HEK293 (cell line): Measurements from ENCODE around the gene PLCD1.

Experiments
- CTCF ChIA-PET: fragments of 350-600 bp; formaldehyde crosslinking; extraction: SDS; loops from one replicate; lab custom pipeline; 2021; ENCODE audit warnings: antibody characterized with exemption; lab: Yijun Ruan, JAX
- POLR2A ChIA-PET: fragments of 300-600 bp; formaldehyde crosslinking; extraction: SDS; loops from one replicate; lab custom pipeline; 2020; ENCODE audit warnings: antibody characterized with exemption, inconsistent platforms; lab: Yijun Ruan, JAX
- H3K27ac ChIP-seq: fragments of 200-500 bp; sonication (Bioruptor generic); 2 replicates; pipeline ENCODE4 v1.5.1; 2014; ENCODE audit warnings: low read depth, low read length, control low read depth, inconsistent platforms; ENCODE audit errors: extremely low read depth
- H3K36me3 ChIP-seq, 2 experiments: fragments of 200-500 bp in 1 of 2; sonication (Bioruptor generic) in 1 of 2; 1 replicate in 1 of 2; 2 replicates in 1 of 2; pipeline ENCODE4 v1.5.1; 2014 to 2017; ENCODE audit warnings: inconsistent platforms in 2 of 2, low read length in 2 of 2; ENCODE audit not compliant: control insufficient read depth in 2 of 2, insufficient read depth in 1 of 2
- H3K4me1 ChIP-seq: fragments of 200-500 bp; sonication (Bioruptor generic); 2 replicates; pipeline ENCODE4 v1.5.1; 2014; ENCODE audit warnings: mild to moderate bottlenecking, low read length, inconsistent platforms; ENCODE audit not compliant: control insufficient read depth, insufficient read depth
- H3K4me3 ChIP-seq: 2 replicates; pipeline ENCODE4 v1.5.1; 2011; ENCODE audit warnings: low read depth, mild to moderate bottlenecking, control low read depth, low read length, moderate library complexity
- H3K9me3 ChIP-seq: fragments of 200-500 bp; sonication (Bioruptor generic); 2 replicates; pipeline ENCODE4 v1.5.1; 2014; ENCODE audit warnings: low read depth, low read length, inconsistent platforms; ENCODE audit not compliant: control insufficient read depth, insufficient read depth
- KLF1 ChIP-seq: fragments of 450-650 bp; formaldehyde crosslinking; IDR thresholded peaks from 2 replicates; pipeline ENCODE4 v1.5.1; 2016; ENCODE audit warnings: missing biosample characterization, missing genetic modification characterization
- KLF10 ChIP-seq: fragments of 450-650 bp; IDR thresholded peaks from 2 replicates; pipeline ENCODE4 v1.5.1; 2018; ENCODE audit warnings: missing biosample characterization, mild to moderate bottlenecking, missing genetic modification characterization
- MEIS1 ChIP-seq: sonication (generic); formaldehyde crosslinking; IDR thresholded peaks from 2 replicates; pipeline ENCODE4 v1.8.1; 2022; ENCODE audit warnings: missing genetic modification reagents, mild to moderate bottlenecking, borderline replicate concordance
- RBAK ChIP-seq: fragments of 450-650 bp; formaldehyde crosslinking; IDR thresholded peaks from 2 replicates; pipeline ENCODE4 v1.5.1; 2016; ENCODE audit warnings: missing biosample characterization, missing genetic modification characterization
- SP3 ChIP-seq: fragments of 450-650 bp; formaldehyde crosslinking; IDR thresholded peaks from 2 replicates; pipeline ENCODE4 v1.5.1; 2016; ENCODE audit warnings: missing biosample characterization, missing genetic modification characterization
- SP7 ChIP-seq: fragments of 450-650 bp; formaldehyde crosslinking; IDR thresholded peaks from 2 replicates; pipeline ENCODE4 v1.5.1; 2016; ENCODE audit warnings: missing biosample characterization, missing genetic modification characterization
- ZFHX2 ChIP-seq: fragments of 450-650 bp; formaldehyde crosslinking; conservative IDR thresholded peaks from 2 replicates; pipeline ENCODE4 v1.5.1; 2016; ENCODE audit warnings: missing biosample characterization, missing genetic modification characterization
- ZFP3 ChIP-seq: fragments of 450-650 bp; formaldehyde crosslinking; IDR thresholded peaks from 2 replicates; pipeline ENCODE4 v1.5.1; 2016; ENCODE audit warnings: low read depth, missing biosample characterization, missing genetic modification characterization
- ZFP41 ChIP-seq: fragments of 450-650 bp; formaldehyde crosslinking; IDR thresholded peaks from 2 replicates; pipeline ENCODE4 v1.5.1; 2016; ENCODE audit warnings: missing biosample characterization, missing genetic modification characterization, borderline replicate concordance
- ZNF157 ChIP-seq: fragments of 450-650 bp; formaldehyde crosslinking; IDR thresholded peaks from 2 replicates; pipeline ENCODE4 v1.5.1; 2016; ENCODE audit warnings: missing biosample characterization, missing genetic modification characterization
- ZNF16 ChIP-seq: fragments of 450-650 bp; formaldehyde crosslinking; IDR thresholded peaks from 2 replicates; pipeline ENCODE4 v1.5.1; 2016; ENCODE audit warnings: low read depth, missing biosample characterization, missing genetic modification characterization
- ZNF18 ChIP-seq: fragments of 450-650 bp; formaldehyde crosslinking; IDR thresholded peaks from 2 replicates; pipeline ENCODE4 v1.5.1; 2016; ENCODE audit warnings: missing biosample characterization, missing genetic modification characterization
- ZNF19 ChIP-seq: fragments of 450-650 bp; formaldehyde crosslinking; IDR thresholded peaks from 2 replicates; pipeline ENCODE4; 2016; ENCODE audit warnings: missing biosample characterization, missing genetic modification characterization, low read depth
- ZNF302 ChIP-seq: fragments of 450-650 bp; formaldehyde crosslinking; IDR thresholded peaks from 2 replicates; pipeline ENCODE4 v1.5.1; 2016; ENCODE audit warnings: missing biosample characterization, missing genetic modification characterization, low read depth
- ZNF311 ChIP-seq: fragments of 450-650 bp; formaldehyde crosslinking; IDR thresholded peaks from 2 replicates; pipeline ENCODE4 v1.5.1; 2017; ENCODE audit warnings: missing biosample characterization, missing genetic modification characterization, borderline replicate concordance
- ZNF37A ChIP-seq: fragments of 450-650 bp; IDR thresholded peaks from 2 replicates; pipeline ENCODE4 v1.5.1; 2018; ENCODE audit warnings: missing biosample characterization, missing genetic modification characterization
- ZNF404 ChIP-seq: fragments of 450-650 bp; formaldehyde crosslinking; IDR thresholded peaks from 2 replicates; pipeline ENCODE4 v1.5.1; 2017; ENCODE audit warnings: missing biosample characterization, missing genetic modification characterization
- ZNF416 ChIP-seq: fragments of 450-650 bp; formaldehyde crosslinking; IDR thresholded peaks from 2 replicates; pipeline ENCODE4 v1.5.1; 2016; ENCODE audit warnings: missing biosample characterization, missing genetic modification characterization
- ZNF548 ChIP-seq: fragments of 450-650 bp; formaldehyde crosslinking; IDR thresholded peaks from 2 replicates; pipeline ENCODE4 v1.5.1; 2016; ENCODE audit warnings: missing biosample characterization, missing genetic modification characterization
- ZNF707 ChIP-seq: fragments of 450-650 bp; formaldehyde crosslinking; IDR thresholded peaks from 2 replicates; pipeline ENCODE4 v1.5.1; 2016; ENCODE audit warnings: missing biosample characterization, missing genetic modification characterization
- ZNF791 ChIP-seq: fragments of 450-650 bp; formaldehyde crosslinking; IDR thresholded peaks from 2 replicates; pipeline ENCODE4 v1.5.1; 2016; ENCODE audit warnings: missing biosample characterization, missing genetic modification characterization
- ZNF830 ChIP-seq: fragments of 450-650 bp; IDR thresholded peaks from 2 replicates; pipeline ENCODE4 v1.5.0; 2018; ENCODE audit warnings: missing biosample characterization, missing genetic modification characterization, low read depth, mild to moderate bottlenecking, moderate library complexity
- ZNF837 ChIP-seq: fragments of 450-650 bp; formaldehyde crosslinking; IDR thresholded peaks from 2 replicates; pipeline ENCODE4 v1.5.1; 2016; ENCODE audit warnings: missing biosample characterization, missing genetic modification characterization
- ZSCAN18 ChIP-seq: fragments of 450-650 bp; formaldehyde crosslinking; IDR thresholded peaks from 2 replicates; pipeline ENCODE4 v1.5.1; 2016; ENCODE audit warnings: missing biosample characterization, missing genetic modification characterization
- ZXDB ChIP-seq: fragments of 450-650 bp; formaldehyde crosslinking; IDR thresholded peaks from 2 replicates; pipeline ENCODE4 v1.5.1; 2016; ENCODE audit warnings: missing biosample characterization, missing genetic modification characterization
- TF ChIP-seq, protein P1 (sequence below): fragments of 450-650 bp; formaldehyde crosslinking; IDR thresholded peaks from 2 replicates; pipeline ENCODE4 v1.5.1; 2017; ENCODE audit warnings: missing biosample characterization, missing genetic modification characterization

PLCD1 gene

DNA sequence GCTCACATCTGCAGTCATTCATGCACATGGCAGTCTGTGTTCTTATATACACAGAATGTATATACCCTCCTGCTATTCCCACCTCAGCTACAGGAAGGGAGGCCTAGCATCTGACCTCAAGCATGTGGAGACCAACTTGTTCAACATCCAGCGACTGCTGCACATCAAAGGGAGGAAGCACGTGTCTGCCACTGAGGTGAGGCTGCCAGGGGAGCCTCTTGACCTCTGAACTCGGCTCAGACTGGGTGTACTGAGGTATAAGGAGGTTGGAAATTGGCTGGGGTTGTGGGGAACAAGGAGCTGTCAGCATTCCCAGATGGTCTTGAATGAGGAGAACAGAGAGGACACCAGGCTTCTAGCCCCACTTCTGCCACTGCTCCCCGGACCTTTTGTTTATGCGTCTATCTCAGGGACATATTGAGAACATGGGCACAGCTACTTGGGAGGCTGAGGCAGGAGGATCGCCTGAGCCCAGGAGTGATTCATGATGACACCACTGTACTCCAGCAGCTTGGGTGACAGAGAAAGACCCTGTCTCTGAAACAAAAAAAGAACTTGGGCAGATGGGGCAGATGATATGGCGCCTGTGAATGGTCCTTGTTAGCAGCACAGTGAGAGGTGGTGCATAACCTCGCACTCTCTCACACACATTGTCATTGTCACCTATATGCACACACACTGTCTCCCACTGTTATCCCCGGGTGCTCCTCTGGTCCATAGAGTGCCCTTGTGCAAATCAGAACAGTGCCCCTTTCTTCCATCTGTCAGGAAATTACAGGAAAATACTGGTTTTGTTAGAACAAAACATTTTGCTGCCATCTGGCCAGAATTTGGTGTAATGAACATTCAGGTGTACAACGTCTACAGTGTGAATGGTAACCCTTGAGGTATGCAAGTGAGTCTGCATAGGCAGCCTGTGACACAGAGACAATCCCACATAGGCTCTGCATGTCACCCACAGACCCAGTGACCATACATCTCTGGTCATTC lies 33.5 kb downstream of the PLCD1 start:
- POLR2A ChIA-PET: interaction anchor here (1.0 kb wide), 1 partner anchor 21 kb away, joined by 3 read pairs; no protein-coding TSS in a partner anchor
- Histone ChIP-seq H3K9me3 (no peaks in the 10 kb centered on the region), H3K36me3 (peaks cover 0 to 6% of the 10 kb centered on the region in 2 experiments; a peak in 1 of 3 replicates)
- TF ChIP-seq ZNF16 (no peak), ZNF791 (no peak), ZNF416 (tag by site-specific recombination) (no peak), ZSCAN18 (no peak), KLF10 (tag by site-specific recombination) (no peak), ZNF18 (tag by site-specific recombination) (no peak), ZNF19 (tag by site-specific recombination) (no peak), ZNF837 (tag by site-specific recombination) (no peak), ZFHX2 (tag by site-specific recombination) (no peak), RBAK (tag by site-specific recombination) (no peak), SP7 (tag by site-specific recombination) (no peak), ZNF157 (tag by site-specific recombination) (no peak), ZNF404 (tag by site-specific recombination) (no peak), ZNF311 (tag by site-specific recombination) (no peak), ZNF548 (tag by site-specific recombination) (no peak)
- TF ChIP-seq, all 188 proteins: peak for 0
- Histone ChIP-seq H3K27ac (no peak overlapping the region), H3K4me1 (no peaks in the 10 kb centered on the region), H3K4me3 (no peak overlapping the region)
- CTCF ChIA-PET: interaction anchor here (0.5 to 1.7 kb wide), 19 partner anchors 10 to 502 kb away, joined by 3 to 16 read pairs (median 4); no protein-coding TSS in a partner anchor

DNA sequence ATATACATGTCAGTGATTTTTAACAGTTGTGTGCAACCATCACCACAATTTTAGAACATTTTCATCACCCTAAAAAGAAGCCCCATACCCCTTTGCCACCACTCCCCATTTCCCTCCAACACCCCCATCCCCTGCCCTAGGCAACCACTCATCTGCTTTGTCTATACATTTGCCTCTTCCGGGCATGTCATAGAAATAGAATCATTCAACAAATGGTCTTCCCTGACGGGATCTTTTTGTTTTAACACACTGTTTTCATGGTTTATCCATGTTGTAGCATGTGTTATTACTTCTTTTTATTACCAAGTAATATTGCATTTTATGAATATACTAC lies 34.8 kb downstream of the PLCD1 start:
- ChIA-PET CTCF (no interaction called here), POLR2A (no interaction called here)

More for the DNA sequence above, 34.8 kb downstream of the PLCD1 start:
- no peaks in the 10 kb centered on the region for H3K4me1 ChIP-seq
- no peak for TF ChIP-seq ZFP3
- no peak for TF ChIP-seq ZXDB (tag by site-specific recombination)
- no peak for TF ChIP-seq ZFP41
- no peak for TF ChIP-seq ZNF302 (tag by site-specific recombination)
- no peak for TF ChIP-seq ZNF830 (tag by site-specific recombination)
- no peak for TF ChIP-seq MEIS1
- TF ChIP-seq ZNF707: no peak
- TF ChIP-seq KLF1 (tag by site-specific recombination): no peak
- TF ChIP-seq, protein P1, sequence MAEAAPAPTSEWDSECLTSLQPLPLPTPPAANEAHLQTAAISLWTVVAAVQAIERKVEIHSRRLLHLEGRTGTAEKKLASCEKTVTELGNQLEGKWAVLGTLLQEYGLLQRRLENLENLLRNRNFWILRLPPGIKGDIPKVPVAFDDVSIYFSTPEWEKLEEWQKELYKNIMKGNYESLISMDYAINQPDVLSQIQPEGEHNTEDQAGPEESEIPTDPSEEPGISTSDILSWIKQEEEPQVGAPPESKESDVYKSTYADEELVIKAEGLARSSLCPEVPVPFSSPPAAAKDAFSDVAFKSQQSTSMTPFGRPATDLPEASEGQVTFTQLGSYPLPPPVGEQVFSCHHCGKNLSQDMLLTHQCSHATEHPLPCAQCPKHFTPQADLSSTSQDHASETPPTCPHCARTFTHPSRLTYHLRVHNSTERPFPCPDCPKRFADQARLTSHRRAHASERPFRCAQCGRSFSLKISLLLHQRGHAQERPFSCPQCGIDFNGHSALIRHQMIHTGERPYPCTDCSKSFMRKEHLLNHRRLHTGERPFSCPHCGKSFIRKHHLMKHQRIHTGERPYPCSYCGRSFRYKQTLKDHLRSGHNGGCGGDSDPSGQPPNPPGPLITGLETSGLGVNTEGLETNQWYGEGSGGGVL (tag by site-specific recombination): no peak
- no peak for TF ChIP-seq SP3 (tag by site-specific recombination)
- no peak for TF ChIP-seq ZNF37A
- TF ChIP-seq, all 188 proteins: peak for 0
- H3K36me3 ChIP-seq: peaks cover 0 to 4% of the 10 kb centered on the region in 2 experiments; a peak in 1 of 3 replicates
- H3K9me3 ChIP-seq: no peaks in the 10 kb centered on the region
- no peak overlapping the region for H3K27ac ChIP-seq
- H3K4me3 ChIP-seq: no peak overlapping the region
